HepG2 (cell line): Measurements from ENCODE around the gene MTMR10. TPM values are rescaled to one million over a fixed set of nuclear protein-coding genes. Genes with fewer than 3 reads are reported as not detected.

Experiments used
- ATAC-seq: fragments of 200-7000 bp; cut with Tn5 transposase; 3 replicates; pipeline ENCODE4 v1.9.1; 2020; ENCODE audit warnings: mild to moderate bottlenecking, moderate library complexity
- BruUV-seq: library from RNA; stranded (reverse); fragments of 400-500 nt; replicated peaks from 2 replicates; lab custom pipeline; 2021; lab: Mats Ljungman, UMichigan
- CTCF ChIA-PET: fragments of 300-600 bp; formaldehyde crosslinking; extraction: SDS; loops from one replicate; lab custom pipeline; 2021; ENCODE audit warnings: low total read pairs, inconsistent platforms, low intra/inter-chr PET ratio; lab: Yijun Ruan, JAX
- POLR2A ChIA-PET: fragments of 350-600 bp; sonication (Branson Sonifier 250); formaldehyde crosslinking; loops from one replicate; lab custom pipeline; 2020; ENCODE audit warnings: antibody characterized with exemption, inconsistent platforms; lab: Yijun Ruan, JAX
- DNase-seq: peaks from one replicate; pipeline ENCODE4 v3.0.0-alpha.2; 2015; ENCODE audit warnings: low spot score
- FAIRE-seq: peaks from 3 replicates; lab custom pipeline; 2011; peaks lifted over from hg19 to GRCh38; lab: Jason Lieb, UNC
- H2AFZ ChIP-seq: one replicate; pipeline ENCODE4 v1.6.1; 2011; ENCODE audit warnings: low read length, inconsistent platforms
- H3K27ac ChIP-seq: fragments of 300-600 bp; 3 replicates; pipeline ENCODE4 v1.8.0; 2011; ENCODE audit warnings: mixed run types, mild to moderate bottlenecking, mixed read lengths, low read length, inconsistent platforms; ENCODE audit not compliant: insufficient read depth; ENCODE audit errors: extremely low read length
- H3K27me3 ChIP-seq, 2 experiments: fragments of 200-600 bp in 1 of 2; 2 replicates in 1 of 2; 3 replicates in 1 of 2; pipeline versions ENCODE4 v1.6.0 to v1.8.0; 2011; ENCODE audit warnings: low read length in 2 of 2, mild to moderate bottlenecking in 2 of 2, moderate library complexity in 2 of 2, inconsistent platforms in 1 of 2; ENCODE audit not compliant: insufficient read depth in 2 of 2, control insufficient read depth in 1 of 2
- H3K36me3 ChIP-seq, 2 experiments: fragments of 200-600 bp in 1 of 2; replicated peaks in 1 of 2; 2 replicates in 1 of 2; 3 replicates in 1 of 2; pipeline versions ENCODE4 v1.5.1 to v1.8.0; 2011; ENCODE audit warnings: low read length in 2 of 2, inconsistent platforms in 1 of 2; ENCODE audit not compliant: insufficient read depth in 2 of 2, control insufficient read depth in 1 of 2
- H3K4me1 ChIP-seq: 2 replicates; pipeline ENCODE4 v1.5.1; 2012; ENCODE audit warnings: low read length, inconsistent platforms; ENCODE audit not compliant: insufficient read depth
- H3K4me2 ChIP-seq: 2 replicates; pipeline ENCODE4 v1.6.0; 2011; ENCODE audit warnings: low read depth, low read length, inconsistent platforms
- H3K4me3 ChIP-seq, 3 experiments: fragments of 200-600 bp in 1 of 3; sonication (generic), shearing (Covaris generic) in 1 of 3; replicated peaks in 1 of 3; 2 replicates each; pipeline ENCODE4 v1.5.1; 2011 to 2016; ENCODE audit warnings: low read length in 3 of 3, inconsistent platforms in 2 of 3, low read depth in 2 of 3, mild to moderate bottlenecking in 2 of 3, control low read depth in 1 of 3, mixed read lengths in 1 of 3; ENCODE audit not compliant: insufficient read depth in 1 of 3
- H3K79me2 ChIP-seq: one replicate; pipeline ENCODE4 v1.6.1; 2011; ENCODE audit warnings: low read length, inconsistent platforms; ENCODE audit not compliant: insufficient read depth
- H3K9ac ChIP-seq: 2 replicates; pipeline ENCODE4 v1.6.0; 2011; ENCODE audit warnings: mild to moderate bottlenecking, low read depth, low read length, inconsistent platforms; ENCODE audit not compliant: insufficient read depth
- H3K9me3 ChIP-seq: 2 replicates; pipeline ENCODE4 v1.5.1; 2012; ENCODE audit warnings: mild to moderate bottlenecking, low read length
- H4K20me1 ChIP-seq: 2 replicates; pipeline ENCODE4 v1.6.0; 2011; ENCODE audit warnings: inconsistent platforms, mild to moderate bottlenecking, low read length, moderate library complexity; ENCODE audit not compliant: insufficient read depth
- ARID5B ChIP-seq: IDR thresholded peaks from 2 replicates; pipeline ENCODE4 v1.4.0; 2020; ENCODE audit warnings: mild to moderate bottlenecking, missing genetic modification reagents
- ATAD3A ChIP-seq: sonication (generic); formaldehyde crosslinking; IDR thresholded peaks from 2 replicates; pipeline ENCODE4 v1.4.0; 2020; ENCODE audit warnings: missing genetic modification reagents
- HNRNPLL ChIP-seq: fragments of 200-400 bp; formaldehyde crosslinking; IDR thresholded peaks from 2 replicates; pipeline ENCODE4 v1.6.1; 2017; ENCODE audit warnings: mild to moderate bottlenecking, low read depth, low read length; ENCODE audit not compliant: poor library complexity, severe bottlenecking
- SMARCE1 ChIP-seq: fragments of 450-650 bp; IDR thresholded peaks from 2 replicates; pipeline ENCODE4 v1.6.1; 2017; ENCODE audit warnings: borderline replicate concordance
- SRSF4 ChIP-seq: fragments of 200-400 bp; formaldehyde crosslinking; IDR thresholded peaks from one replicate; pipeline ENCODE4 v1.6.1; 2018; ENCODE audit warnings: mild to moderate bottlenecking, low read depth, low read length, moderate library complexity; ENCODE audit not compliant: poor library complexity, severe bottlenecking
- TCF7 ChIP-seq: sonication (generic); IDR thresholded peaks from 2 replicates; pipeline ENCODE4 v1.6.1; 2016; ENCODE audit warnings: antibody characterized with exemption, low read depth
- ZFP36L2 ChIP-seq: sonication (generic); formaldehyde crosslinking; IDR thresholded peaks from 2 replicates; pipeline ENCODE4 v1.4.0; 2020; ENCODE audit warnings: missing genetic modification reagents
- ZNF546 ChIP-seq: sonication (generic); formaldehyde crosslinking; conservative IDR thresholded peaks from 2 replicates; pipeline ENCODE4 v1.8.1; 2023; ENCODE audit warnings: mild to moderate bottlenecking, missing genetic modification reagents
- ZNF704 ChIP-seq: sonication (generic); formaldehyde crosslinking; IDR thresholded peaks from 2 replicates; pipeline ENCODE4 v1.8.1; 2023; ENCODE audit warnings: mild to moderate bottlenecking, inconsistent platforms, moderate library complexity, missing genetic modification reagents, borderline replicate concordance
- ZSCAN29 ChIP-seq: sonication (generic); formaldehyde crosslinking; conservative IDR thresholded peaks from 2 replicates; pipeline ENCODE4 v1.4.0; 2020; ENCODE audit warnings: mild to moderate bottlenecking, missing genetic modification reagents
- WGBS: methylation state at CpG from one replicate; pipeline ENCODE4 v1.1.6; 2017; ENCODE audit warnings: low lambda C conversion rate; 5-methylcytosine and 5-hydroxymethylcytosine counted together
- in situ Hi-C: cut with HindIII; loops from 2 replicates; pipeline ENCODE4 v1.10.0; 2017; ENCODE audit warnings: low pct_unique_long_range_greater_than_20kb; ENCODE audit not compliant: extremely low pct_ligation_motif_present
- intact Hi-C: fragments of 100-400 bp; cut with micrococcal nuclease; formaldehyde crosslinking; loops from one replicate; pipeline ENCODE4 v1.10.0; 2022; ENCODE audit not compliant: unreplicated experiment
- polyA plus RNA-seq, 8 experiments: library from polyadenylated mRNA; depleted of rRNA in 3 of 8; stranded (reverse) in 7 of 8; unstranded in 1 of 8; fragments of >200 nt; fragmentation: Illumina TruSeq in 4 of 8; extraction: Trizol in 4 of 8; gene quantifications; 2 replicates each; pipeline versions ENCODE4 v1.2.1 to v1.2.3, GENCODE V29; 2011 to 2016; ENCODE audit warnings: low read depth in 4 of 8, missing spikeins in 1 of 8, mixed read lengths in 1 of 8; ENCODE audit not compliant: insufficient read depth in 1 of 8
- total RNA-seq, 5 experiments: library from RNA; depleted of rRNA; stranded (reverse); fragments of >200 nt; fragmentation: Illumina TruSeq; extraction: Trizol; gene quantifications; 2 replicates each; pipeline ENCODE4 v1.2.3, GENCODE V29; 2016; ENCODE audit warnings: low read depth in 1 of 5
- TF ChIP-seq, protein P1 (sequence below), 2 experiments: sonication (generic) in 1 of 2; formaldehyde crosslinking in 1 of 2; IDR thresholded peaks; 2 replicates each; pipeline versions ENCODE4 v1.4.0 to v1.6.1; 2016 to 2020; ENCODE audit warnings: borderline replicate concordance in 1 of 2, low read depth in 1 of 2, mild to moderate bottlenecking in 1 of 2, missing genetic modification reagents in 1 of 2

The MTMR10 gene
- total and polyA plus RNA-seq, 2 of the 13 experiments (the other 11 are each of a cell fraction or from before 2014, with no cell fraction given), result 10.2 to 17.4 TPM

DNA sequence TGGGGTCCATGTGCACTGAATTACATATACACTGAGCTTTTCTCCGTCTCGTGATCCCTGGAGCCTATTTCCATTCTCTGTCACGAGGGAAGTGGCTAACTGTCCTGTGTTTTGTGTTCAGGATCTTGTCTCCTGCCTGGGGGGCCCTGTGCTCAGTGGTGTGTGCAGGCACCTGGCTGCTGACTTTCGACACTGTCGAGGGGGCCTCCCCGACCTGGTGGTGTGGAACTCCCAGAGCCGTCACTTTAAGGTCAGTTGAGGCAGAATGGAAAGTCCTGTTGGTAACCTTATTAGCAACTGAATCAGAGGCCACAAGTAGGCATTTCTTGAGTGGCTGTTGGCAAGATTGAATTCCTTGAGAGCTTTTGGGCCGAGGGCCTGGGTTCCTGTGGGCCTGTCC, 61.0 kb downstream of the MTMR10 start:
- DNase-seq, result no peak
- no peak for FAIRE-seq
- no peak overlapping the region for H3K4me2 ChIP-seq
- intact Hi-C loops (no loop called here), in situ Hi-C loops (no loop called here)
- ChIA-PET CTCF (no interaction called here), POLR2A (no interaction called here)
- H3K27me3 ChIP-seq, result no peaks in the 10 kb centered on the region
- H3K79me2 ChIP-seq, result no peaks in the 10 kb centered on the region
- peaks cover 15 to 42% of the 10 kb centered on the region in 2 experiments for H3K36me3 ChIP-seq
- H2AFZ ChIP-seq, result no peak overlapping the region
- 98% methylated on average over 6 of the region's 8 CpGs for WGBS
- no TSS peak for BruUV-seq
- H3K9me3 ChIP-seq, result no peaks in the 10 kb centered on the region
- TF ChIP-seq ARID5B, result no peak
- TF ChIP-seq ZFP36L2, result no peak
- no peak for TF ChIP-seq HNRNPLL
- no peak for TF ChIP-seq ZNF546 (CRISPR knock-in tag)
- no peak for TF ChIP-seq ZSCAN29 (CRISPR knock-in tag)
- TF ChIP-seq ATAD3A, result no peak
- no peak for TF ChIP-seq SRSF4
- TF ChIP-seq TCF7, result no peak
- no peak for TF ChIP-seq ZNF704 (CRISPR knock-in tag)
- no peak for TF ChIP-seq SMARCE1
- TF ChIP-seq, protein P1, sequence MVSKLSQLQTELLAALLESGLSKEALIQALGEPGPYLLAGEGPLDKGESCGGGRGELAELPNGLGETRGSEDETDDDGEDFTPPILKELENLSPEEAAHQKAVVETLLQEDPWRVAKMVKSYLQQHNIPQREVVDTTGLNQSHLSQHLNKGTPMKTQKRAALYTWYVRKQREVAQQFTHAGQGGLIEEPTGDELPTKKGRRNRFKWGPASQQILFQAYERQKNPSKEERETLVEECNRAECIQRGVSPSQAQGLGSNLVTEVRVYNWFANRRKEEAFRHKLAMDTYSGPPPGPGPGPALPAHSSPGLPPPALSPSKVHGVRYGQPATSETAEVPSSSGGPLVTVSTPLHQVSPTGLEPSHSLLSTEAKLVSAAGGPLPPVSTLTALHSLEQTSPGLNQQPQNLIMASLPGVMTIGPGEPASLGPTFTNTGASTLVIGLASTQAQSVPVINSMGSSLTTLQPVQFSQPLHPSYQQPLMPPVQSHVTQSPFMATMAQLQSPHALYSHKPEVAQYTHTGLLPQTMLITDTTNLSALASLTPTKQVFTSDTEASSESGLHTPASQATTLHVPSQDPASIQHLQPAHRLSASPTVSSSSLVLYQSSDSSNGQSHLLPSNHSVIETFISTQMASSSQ (IDR thresholded peaks at IDR 0.05; ENCODE audit: low read depth), result no peak
- TF ChIP-seq, protein P1 (CRISPR knock-in tag; IDR thresholded peaks at IDR 0.05; ENCODE audit: borderline replicate concordance), result no peak
- no peaks in the 10 kb centered on the region for H4K20me1 ChIP-seq
- H3K27ac ChIP-seq, result no peak overlapping the region
- no peak overlapping the region for H3K4me3 ChIP-seq
- no peak for ATAC-seq
- H3K9ac ChIP-seq, result no peak overlapping the region
- H3K4me1 ChIP-seq, result no peaks in the 10 kb centered on the region
